HEK293 (cell line): Measurements from ENCODE around the gene ASCC2.

Experiments used
- CTCF ChIA-PET: fragments of 350-600 bp; formaldehyde crosslinking; extraction: SDS; loops from one replicate; lab custom pipeline; 2021; ENCODE audit warnings: antibody characterized with exemption; lab: Yijun Ruan, JAX
- POLR2A ChIA-PET: fragments of 300-600 bp; formaldehyde crosslinking; extraction: SDS; loops from one replicate; lab custom pipeline; 2020; ENCODE audit warnings: antibody characterized with exemption, inconsistent platforms; lab: Yijun Ruan, JAX
- H3K27ac ChIP-seq: fragments of 200-500 bp; sonication (Bioruptor generic); 2 replicates; pipeline ENCODE4 v1.5.1; 2014; ENCODE audit warnings: low read depth, low read length, control low read depth, inconsistent platforms; ENCODE audit errors: extremely low read depth
- H3K36me3 ChIP-seq, 2 experiments: fragments of 200-500 bp in 1 of 2; sonication (Bioruptor generic) in 1 of 2; 1 replicate in 1 of 2; 2 replicates in 1 of 2; pipeline ENCODE4 v1.5.1; 2014 to 2017; ENCODE audit warnings: inconsistent platforms in 2 of 2, low read length in 2 of 2; ENCODE audit not compliant: control insufficient read depth in 2 of 2, insufficient read depth in 1 of 2
- H3K4me1 ChIP-seq: fragments of 200-500 bp; sonication (Bioruptor generic); 2 replicates; pipeline ENCODE4 v1.5.1; 2014; ENCODE audit warnings: mild to moderate bottlenecking, low read length, inconsistent platforms; ENCODE audit not compliant: control insufficient read depth, insufficient read depth
- H3K4me3 ChIP-seq: 2 replicates; pipeline ENCODE4 v1.5.1; 2011; ENCODE audit warnings: low read depth, mild to moderate bottlenecking, control low read depth, low read length, moderate library complexity
- H3K9me3 ChIP-seq: fragments of 200-500 bp; sonication (Bioruptor generic); 2 replicates; pipeline ENCODE4 v1.5.1; 2014; ENCODE audit warnings: low read depth, low read length, inconsistent platforms; ENCODE audit not compliant: control insufficient read depth, insufficient read depth
- FEZF1 ChIP-seq: fragments of 450-650 bp; formaldehyde crosslinking; IDR thresholded peaks from 2 replicates; pipeline ENCODE4 v1.5.1; 2016; ENCODE audit warnings: missing biosample characterization, missing genetic modification characterization
- HOXA7 ChIP-seq: sonication (generic); formaldehyde crosslinking; IDR thresholded peaks from 2 replicates; pipeline ENCODE4 v1.8.1; 2022; ENCODE audit warnings: missing genetic modification reagents, borderline replicate concordance
- MZF1 ChIP-seq: fragments of 450-650 bp; formaldehyde crosslinking; IDR thresholded peaks from 2 replicates; pipeline ENCODE4 v1.5.1; 2017; ENCODE audit warnings: missing biosample characterization, missing genetic modification characterization, borderline replicate concordance
- PRDM6 ChIP-seq: fragments of 450-650 bp; formaldehyde crosslinking; IDR thresholded peaks from 2 replicates; pipeline ENCODE4 v1.5.1; 2017; ENCODE audit warnings: missing biosample characterization, missing genetic modification characterization
- TRIM28 ChIP-seq: IDR thresholded peaks from 2 replicates; pipeline ENCODE4 v1.6.1; 2011; ENCODE audit warnings: low read length, control low read depth, borderline replicate concordance
- ZBTB48 ChIP-seq: fragments of 450-650 bp; formaldehyde crosslinking; IDR thresholded peaks from 2 replicates; pipeline ENCODE4 v1.5.1; 2016; ENCODE audit warnings: missing biosample characterization, missing genetic modification characterization
- ZNF132 ChIP-seq: fragments of 450-650 bp; formaldehyde crosslinking; IDR thresholded peaks from 2 replicates; pipeline ENCODE4 v1.5.1; 2017; ENCODE audit warnings: missing biosample characterization, missing genetic modification characterization, borderline replicate concordance
- ZNF239 ChIP-seq: fragments of 450-650 bp; formaldehyde crosslinking; IDR thresholded peaks from 2 replicates; pipeline ENCODE4 v1.5.1; 2016; ENCODE audit warnings: missing biosample characterization, missing genetic modification characterization
- ZNF280D ChIP-seq: fragments of 450-650 bp; formaldehyde crosslinking; IDR thresholded peaks from 2 replicates; pipeline ENCODE4 v1.5.1; 2016; ENCODE audit warnings: missing biosample characterization, missing genetic modification characterization
- ZNF324 ChIP-seq: fragments of 450-650 bp; formaldehyde crosslinking; IDR thresholded peaks from 2 replicates; pipeline ENCODE4 v1.5.1; 2016; ENCODE audit warnings: missing biosample characterization, missing genetic modification characterization
- ZNF394 ChIP-seq: fragments of 450-650 bp; formaldehyde crosslinking; IDR thresholded peaks from 2 replicates; pipeline ENCODE4 v1.5.1; 2016; ENCODE audit warnings: missing biosample characterization, missing genetic modification characterization, mild to moderate bottlenecking, moderate library complexity, borderline replicate concordance
- ZNF473 ChIP-seq: fragments of 450-650 bp; formaldehyde crosslinking; IDR thresholded peaks from 2 replicates; pipeline ENCODE4 v1.5.1; 2017; ENCODE audit warnings: missing biosample characterization, missing genetic modification characterization
- ZNF488 ChIP-seq: fragments of 450-650 bp; formaldehyde crosslinking; IDR thresholded peaks from 2 replicates; pipeline ENCODE4 v1.5.1; 2016; ENCODE audit warnings: missing biosample characterization, missing genetic modification characterization
- ZNF514 ChIP-seq: fragments of 450-650 bp; formaldehyde crosslinking; IDR thresholded peaks from 2 replicates; pipeline ENCODE4 v1.5.1; 2016; ENCODE audit warnings: missing biosample characterization, missing genetic modification characterization
- ZNF558 ChIP-seq: fragments of 450-650 bp; formaldehyde crosslinking; IDR thresholded peaks from 2 replicates; pipeline ENCODE4 v1.5.1; 2016; ENCODE audit warnings: missing biosample characterization, missing genetic modification characterization
- ZNF768 ChIP-seq: fragments of 450-650 bp; formaldehyde crosslinking; IDR thresholded peaks from 2 replicates; pipeline ENCODE4 v1.5.1; 2018; ENCODE audit warnings: missing biosample characterization, mild to moderate bottlenecking, missing genetic modification characterization
- ZNF777 ChIP-seq: fragments of 450-650 bp; formaldehyde crosslinking; IDR thresholded peaks from 2 replicates; pipeline ENCODE4 v1.5.1; 2017; ENCODE audit warnings: missing biosample characterization, missing genetic modification characterization, borderline replicate concordance
- ZXDB ChIP-seq: fragments of 450-650 bp; formaldehyde crosslinking; IDR thresholded peaks from 2 replicates; pipeline ENCODE4 v1.5.1; 2016; ENCODE audit warnings: missing biosample characterization, missing genetic modification characterization

Gene ASCC2

GRCh38 chr22:29834046-29834445 lies 4.0 kb downstream of the ASCC2 start:
- POLR2A ChIA-PET = interaction anchor here (0.9 kb wide), 1 partner anchor 13 kb away, joined by 5 read pairs; no protein-coding TSS in a partner anchor
- no peaks in the 10 kb centered on the region for H3K4me1 ChIP-seq
- CTCF ChIA-PET = no interaction called here
- TF ChIP-seq ZNF394 (tag by site-specific recombination) (no peak), ZXDB (no peak), ZNF324 (tag by site-specific recombination) (no peak), HOXA7 (CRISPR knock-in tag) (no peak), PRDM6 (tag by site-specific recombination) (no peak), FEZF1 (no peak), ZNF558 (tag by site-specific recombination) (no peak), ZNF132 (no peak), ZNF488 (tag by site-specific recombination) (no peak), MZF1 (tag by site-specific recombination) (no peak), ZNF280D (no peak), ZNF514 (tag by site-specific recombination) (no peak), ZNF239 (tag by site-specific recombination) (no peak), ZNF473 (tag by site-specific recombination) (no peak), ZNF777 (tag by site-specific recombination) (no peak)
- H3K27ac ChIP-seq = no peak overlapping the region
- H3K9me3 ChIP-seq = no peaks in the 10 kb centered on the region
- H3K4me3 ChIP-seq = no peak overlapping the region
- H3K36me3 ChIP-seq = peaks cover 0 to 58% of the 10 kb centered on the region in 2 experiments; a peak in 2 of 3 replicates

GRCh38 chr22:29833392-29833965 lies 4.6 kb downstream of the ASCC2 start:
- H3K9me3 ChIP-seq = no peaks in the 10 kb centered on the region
- H3K4me3 ChIP-seq = no peak overlapping the region
- H3K4me1 ChIP-seq = no peaks in the 10 kb centered on the region
- TF ChIP-seq ZBTB48 (tag by site-specific recombination) (no peak), TRIM28 (no peak), ZNF768 (tag by site-specific recombination) (no peak)
- CTCF ChIA-PET = interaction anchor here (0.9 kb wide), 1 partner anchor 19 kb away, joined by 3 read pairs; no protein-coding TSS in a partner anchor
- H3K27ac ChIP-seq = no peak overlapping the region
- H3K36me3 ChIP-seq = peaks cover 0 to 62% of the 10 kb centered on the region in 2 experiments; a peak in 2 of 3 replicates
- POLR2A ChIA-PET = interaction anchor here (0.9 kb wide), 1 partner anchor 12 kb away, joined by 5 read pairs; no protein-coding TSS in a partner anchor
